GM12892 (cell line): ENCODE measurements around the gene ZNF568.

ENCODE experiments used
- DNase-seq: peaks from one replicate; pipeline ENCODE4 v3.0.0; 2011; ENCODE audit not compliant: insufficient read length
- FAIRE-seq: peaks from 2 replicates; lab custom pipeline; 2011; peaks lifted over from hg19 to GRCh38; lab: Jason Lieb, UNC
- POLR2A ChIP-seq: IDR thresholded peaks from 2 replicates; pipeline ENCODE4 v1.6.1; 2011; ENCODE audit warnings: low read depth, low read length, control low read depth
- POLR2AphosphoS5 ChIP-seq: IDR thresholded peaks from 2 replicates; pipeline ENCODE4 v1.6.1; 2011; ENCODE audit warnings: low read depth, low read length, control low read depth
- TAF1 ChIP-seq: IDR thresholded peaks from 2 replicates; pipeline ENCODE4 v1.6.1; 2011; ENCODE audit warnings: low read depth, mild to moderate bottlenecking, control low read depth, low read length, borderline replicate concordance

Gene ZNF568

GRCh38 chr19:36963280-36963679 is 47.1 kb downstream of the ZNF568 start:
- TF ChIP-seq POLR2AphosphoS5 (no peak), POLR2A (no peak), TAF1 (no peak)
- FAIRE-seq: no peak
- no peak for DNase-seq

- no peak for FAIRE-seq
- DNase-seq: no peak
- no peak for TF ChIP-seq TAF1
- no peak for TF ChIP-seq POLR2A
- TF ChIP-seq POLR2AphosphoS5: no peak
Observed at GRCh38 chr19:36972571-36972970, 56.4 kb downstream of the ZNF568 start.

GRCh38 chr19:36973021-36973843 is 57.1 kb downstream of the ZNF568 start:
- DNase-seq: peak; percentile 35
- TF ChIP-seq POLR2AphosphoS5: no peak
- FAIRE-seq: no peak

- DNase-seq: no peak
- TF ChIP-seq TAF1 (no peak), POLR2A (no peak), POLR2AphosphoS5 (no peak)
- no peak for FAIRE-seq
Observed at GRCh38 chr19:36973844-36974195, 57.7 kb downstream of the ZNF568 start.

GRCh38 chr19:36986131-36986530 is 70.0 kb downstream of the ZNF568 start:
- FAIRE-seq (no peak), DNase-seq (no peak)
- TF ChIP-seq POLR2A (no peak), POLR2AphosphoS5 (no peak), TAF1 (no peak)

- TF ChIP-seq POLR2A (no peak), POLR2AphosphoS5 (no peak), TAF1 (no peak)
- DNase-seq: no peak
- no peak for FAIRE-seq
Observed at GRCh38 chr19:36986601-36987000, 70.5 kb downstream of the ZNF568 start.

GRCh38 chr19:36987091-36987490 is 71.0 kb downstream of the ZNF568 start:
- no peak for TF ChIP-seq POLR2A
- TF ChIP-seq TAF1: no peak
- no peak for TF ChIP-seq POLR2AphosphoS5
- no peak for DNase-seq

GRCh38 chr19:36997152-36997842 is 81.2 kb downstream of the ZNF568 start:
- FAIRE-seq (no peak), DNase-seq (no peak)
- no peak for TF ChIP-seq POLR2AphosphoS5
- no peak for TF ChIP-seq POLR2A
- no peak for TF ChIP-seq TAF1

More at GRCh38 chr19:36987091-36987490, 71.0 kb downstream of the ZNF568 start:
- no peak for FAIRE-seq

GRCh38 chr19:36997843-36998235 is 81.7 kb downstream of the ZNF568 start:
- TF ChIP-seq TAF1: no peak
- TF ChIP-seq POLR2A: no peak
- TF ChIP-seq POLR2AphosphoS5: no peak
- DNase-seq (no peak), FAIRE-seq (no peak)

GRCh38 chr19:36999313-36999712 is 83.2 kb downstream of the ZNF568 start:
- FAIRE-seq (no peak), DNase-seq (no peak)
- TF ChIP-seq POLR2A: no peak

GRCh38 chr19:37007587-37008220 is 91.6 kb downstream of the ZNF568 start:
- no peak for FAIRE-seq
- no peak for TF ChIP-seq TAF1
- no peak for DNase-seq

- DNase-seq: no peak
- no peak for FAIRE-seq
- TF ChIP-seq POLR2AphosphoS5 (no peak), TAF1 (no peak)
Observed at GRCh38 chr19:37009871-37010270, 93.7 kb downstream of the ZNF568 start.
